ENCODE results near the gene FHDC1. TPM values are rescaled to one million over a fixed set of nuclear protein-coding genes. Genes with fewer than 3 reads are reported as not detected.

Gene FHDC1
- total and polyA plus RNA-seq, 9 donors, result 0.30 to 4.0 (median 0.91) TPM

DNA sequence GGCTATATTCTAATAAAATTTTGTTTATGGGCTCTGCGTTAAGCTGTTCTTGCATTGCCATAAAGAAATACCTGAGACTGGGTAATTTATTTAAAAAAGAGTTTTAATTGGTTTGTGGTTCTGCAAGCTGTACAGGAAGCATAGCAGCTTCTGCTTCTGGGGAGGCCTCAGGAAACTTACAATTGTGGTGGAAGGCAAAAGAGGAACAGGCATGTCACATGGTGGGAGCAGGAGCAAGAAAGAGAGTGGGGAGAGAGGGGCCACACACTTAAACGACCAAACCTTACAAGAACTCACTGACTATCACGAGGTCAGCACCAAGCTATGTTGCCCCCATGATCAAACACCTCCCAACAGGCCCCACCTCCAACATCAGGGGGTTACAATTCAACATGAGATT is 74.0 kb downstream of the FHDC1 start:
- Histone ChIP-seq H3K27ac (no peak overlapping the region), H3K4me1 (ENCODE audit: insufficient read depth) (no peaks in the 10 kb centered on the region), H3K27me3 (no peaks in the 10 kb centered on the region), H3K9me3 (no peaks in the 10 kb centered on the region), H3K36me3 (no peaks in the 10 kb centered on the region), H3K4me3 (no peak overlapping the region)
- TF ChIP-seq, protein P1, sequence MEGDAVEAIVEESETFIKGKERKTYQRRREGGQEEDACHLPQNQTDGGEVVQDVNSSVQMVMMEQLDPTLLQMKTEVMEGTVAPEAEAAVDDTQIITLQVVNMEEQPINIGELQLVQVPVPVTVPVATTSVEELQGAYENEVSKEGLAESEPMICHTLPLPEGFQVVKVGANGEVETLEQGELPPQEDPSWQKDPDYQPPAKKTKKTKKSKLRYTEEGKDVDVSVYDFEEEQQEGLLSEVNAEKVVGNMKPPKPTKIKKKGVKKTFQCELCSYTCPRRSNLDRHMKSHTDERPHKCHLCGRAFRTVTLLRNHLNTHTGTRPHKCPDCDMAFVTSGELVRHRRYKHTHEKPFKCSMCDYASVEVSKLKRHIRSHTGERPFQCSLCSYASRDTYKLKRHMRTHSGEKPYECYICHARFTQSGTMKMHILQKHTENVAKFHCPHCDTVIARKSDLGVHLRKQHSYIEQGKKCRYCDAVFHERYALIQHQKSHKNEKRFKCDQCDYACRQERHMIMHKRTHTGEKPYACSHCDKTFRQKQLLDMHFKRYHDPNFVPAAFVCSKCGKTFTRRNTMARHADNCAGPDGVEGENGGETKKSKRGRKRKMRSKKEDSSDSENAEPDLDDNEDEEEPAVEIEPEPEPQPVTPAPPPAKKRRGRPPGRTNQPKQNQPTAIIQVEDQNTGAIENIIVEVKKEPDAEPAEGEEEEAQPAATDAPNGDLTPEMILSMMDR (IDR thresholded peaks at IDR 0.05), result no peak
- TF ChIP-seq POLR2A (IDR thresholded peaks at IDR 0.05) (no peak), EP300 (IDR thresholded peaks at IDR 0.05) (no peak)
- no peak for DNase-seq
- 72 to 76% (median 75%) methylated on average over 3 of the region's 3 CpGs for WGBS, 3 donors
- intact Hi-C loops (cut with DNase I), result no loop called here

DNA sequence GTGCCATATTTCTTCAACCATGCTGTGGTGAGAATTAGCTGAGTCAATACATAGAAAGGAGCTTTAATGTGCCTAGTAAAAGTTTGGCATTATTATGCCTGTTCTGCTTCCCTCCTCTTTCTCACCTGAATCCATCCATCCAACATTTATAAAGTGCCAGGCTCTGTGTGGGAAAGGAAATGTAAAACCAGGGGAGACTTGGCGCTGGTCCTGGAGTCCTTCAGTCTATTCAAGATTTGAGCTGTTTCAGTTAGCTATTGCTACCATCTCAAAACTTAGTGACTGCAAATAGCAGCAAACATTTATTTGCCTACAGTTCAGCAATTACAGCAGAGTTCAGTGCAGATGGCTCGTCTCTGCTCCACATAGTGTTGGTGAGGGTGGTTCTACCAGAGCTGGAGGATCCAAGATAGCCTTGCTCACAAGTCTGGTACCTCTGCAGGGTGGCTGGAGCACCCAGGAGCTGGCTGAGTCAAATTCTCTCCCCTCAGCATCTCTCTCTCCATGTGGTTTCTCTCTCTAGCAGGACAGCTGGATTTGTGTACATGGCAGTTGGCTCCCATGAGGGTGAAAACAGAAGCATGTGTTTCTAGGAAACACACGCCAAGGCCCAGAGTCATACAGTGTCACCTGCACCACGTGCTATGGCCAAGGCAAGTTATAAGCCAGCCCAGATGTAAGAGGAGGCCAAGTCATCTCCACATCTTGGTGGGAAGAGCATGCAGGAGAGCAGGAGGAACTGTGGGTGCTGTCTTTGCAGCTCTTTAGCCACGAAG is 77.3 kb downstream of the FHDC1 start:
- Histone ChIP-seq H3K27ac (no peak overlapping the region), H3K4me1 (ENCODE audit: insufficient read depth) (no peaks in the 10 kb centered on the region), H3K4me3 (no peak overlapping the region), H3K27me3 (no peaks in the 10 kb centered on the region), H3K36me3 (no peaks in the 10 kb centered on the region), H3K9me3 (no peaks in the 10 kb centered on the region)
- WGBS, 3 donors, result 57 to 71% (median 67%) methylated on average over 5 of the region's 5 CpGs
- DNase-seq, result no peak
- TF ChIP-seq, protein P1 (IDR thresholded peaks at IDR 0.05), result no peak
- TF ChIP-seq EP300 (IDR thresholded peaks at IDR 0.05), result no peak
- TF ChIP-seq POLR2A (IDR thresholded peaks at IDR 0.05), result no peak
- intact Hi-C loops (cut with DNase I), result no loop called here

DNA sequence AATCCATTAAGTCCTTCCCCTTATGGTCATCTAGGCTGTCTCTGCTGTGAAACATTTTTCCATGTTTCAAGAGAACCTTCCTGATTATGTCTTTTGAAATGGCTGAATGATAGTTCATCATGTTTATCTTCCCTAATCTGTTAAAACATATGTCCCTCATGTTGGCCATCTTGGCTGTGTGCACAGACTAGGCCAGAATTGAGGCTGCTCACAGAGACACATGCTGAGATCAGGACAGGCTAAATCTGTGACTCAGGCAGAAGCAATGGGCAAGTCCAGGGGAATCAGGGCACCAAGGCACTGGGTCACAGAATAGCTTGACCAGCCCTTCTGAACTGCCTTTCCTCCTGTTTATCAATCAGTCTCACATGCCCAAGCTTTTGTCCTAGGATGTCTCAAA is 78.3 kb downstream of the FHDC1 start:
- Histone ChIP-seq H3K4me1 (ENCODE audit: insufficient read depth) (no peaks in the 10 kb centered on the region), H3K4me3 (no peak overlapping the region), H3K9me3 (no peaks in the 10 kb centered on the region), H3K36me3 (no peaks in the 10 kb centered on the region), H3K27me3 (no peaks in the 10 kb centered on the region), H3K27ac (no peak overlapping the region)
- intact Hi-C loops (cut with DNase I), result no loop called here
- TF ChIP-seq, protein P1 (IDR thresholded peaks at IDR 0.05), result no peak
- TF ChIP-seq POLR2A (IDR thresholded peaks at IDR 0.05), result no peak
- no peak for TF ChIP-seq EP300 (IDR thresholded peaks at IDR 0.05)
- no peak for DNase-seq

DNA sequence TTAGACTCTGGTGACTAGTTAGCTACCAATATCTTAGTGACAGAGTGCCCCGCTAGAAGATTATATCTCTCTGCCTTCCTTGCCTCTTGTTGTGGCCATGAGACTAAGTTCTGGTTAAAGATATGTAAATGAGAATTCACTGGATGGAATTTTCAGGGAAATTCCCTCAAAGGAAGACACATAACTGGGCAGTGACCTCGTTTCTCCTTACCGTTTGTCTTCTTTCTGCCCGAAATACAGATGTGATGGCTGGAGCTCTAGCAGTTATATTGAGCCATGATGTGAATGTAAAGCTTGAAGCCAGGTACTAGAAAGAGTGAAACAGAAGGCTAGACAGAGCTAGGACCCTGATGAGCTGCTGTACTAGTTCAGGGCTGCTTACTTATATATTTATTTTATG is 80.5 kb downstream of the FHDC1 start:
- Histone ChIP-seq H3K27me3 (no peaks in the 10 kb centered on the region), H3K9me3 (no peaks in the 10 kb centered on the region), H3K27ac (no peak overlapping the region), H3K36me3 (no peaks in the 10 kb centered on the region), H3K4me1 (ENCODE audit: insufficient read depth) (no peaks in the 10 kb centered on the region), H3K4me3 (no peak overlapping the region)
- WGBS, 3 donors, result 71 to 83% (median 76%) methylated on average over 4 of the region's 4 CpGs
- intact Hi-C loops (cut with DNase I), result no loop called here
- DNase-seq, result no peak
- no peak for TF ChIP-seq EP300 (IDR thresholded peaks at IDR 0.05)
- TF ChIP-seq, protein P1 (IDR thresholded peaks at IDR 0.05), result no peak
- no peak for TF ChIP-seq POLR2A (IDR thresholded peaks at IDR 0.05)
